ENCODE data around the gene TGM1.
A peak's percentile ranks its signal among the peaks of the same experiment; 100 is the strongest.

The TGM1 gene

GRCh38 chr14:24262821-24263733 is at the start of gene TGM1:
Gene TGM1 (minus strand): TSS chr14:24263177. CDS start chr14:24262352, 825 bp downstream.
- DNase-seq (ENCODE audit: low read depth): no peak
- TF ChIP-seq, protein P1, sequence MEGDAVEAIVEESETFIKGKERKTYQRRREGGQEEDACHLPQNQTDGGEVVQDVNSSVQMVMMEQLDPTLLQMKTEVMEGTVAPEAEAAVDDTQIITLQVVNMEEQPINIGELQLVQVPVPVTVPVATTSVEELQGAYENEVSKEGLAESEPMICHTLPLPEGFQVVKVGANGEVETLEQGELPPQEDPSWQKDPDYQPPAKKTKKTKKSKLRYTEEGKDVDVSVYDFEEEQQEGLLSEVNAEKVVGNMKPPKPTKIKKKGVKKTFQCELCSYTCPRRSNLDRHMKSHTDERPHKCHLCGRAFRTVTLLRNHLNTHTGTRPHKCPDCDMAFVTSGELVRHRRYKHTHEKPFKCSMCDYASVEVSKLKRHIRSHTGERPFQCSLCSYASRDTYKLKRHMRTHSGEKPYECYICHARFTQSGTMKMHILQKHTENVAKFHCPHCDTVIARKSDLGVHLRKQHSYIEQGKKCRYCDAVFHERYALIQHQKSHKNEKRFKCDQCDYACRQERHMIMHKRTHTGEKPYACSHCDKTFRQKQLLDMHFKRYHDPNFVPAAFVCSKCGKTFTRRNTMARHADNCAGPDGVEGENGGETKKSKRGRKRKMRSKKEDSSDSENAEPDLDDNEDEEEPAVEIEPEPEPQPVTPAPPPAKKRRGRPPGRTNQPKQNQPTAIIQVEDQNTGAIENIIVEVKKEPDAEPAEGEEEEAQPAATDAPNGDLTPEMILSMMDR (IDR thresholded peaks at IDR 0.05; ENCODE audit: control insufficient read depth, insufficient read depth, low read depth, low read length, missing control alignments): no peak
- H3K4me3 ChIP-seq (ENCODE audit: control insufficient read depth, low read depth, low read length): no peak within 1 kb of the TSS

DNA sequence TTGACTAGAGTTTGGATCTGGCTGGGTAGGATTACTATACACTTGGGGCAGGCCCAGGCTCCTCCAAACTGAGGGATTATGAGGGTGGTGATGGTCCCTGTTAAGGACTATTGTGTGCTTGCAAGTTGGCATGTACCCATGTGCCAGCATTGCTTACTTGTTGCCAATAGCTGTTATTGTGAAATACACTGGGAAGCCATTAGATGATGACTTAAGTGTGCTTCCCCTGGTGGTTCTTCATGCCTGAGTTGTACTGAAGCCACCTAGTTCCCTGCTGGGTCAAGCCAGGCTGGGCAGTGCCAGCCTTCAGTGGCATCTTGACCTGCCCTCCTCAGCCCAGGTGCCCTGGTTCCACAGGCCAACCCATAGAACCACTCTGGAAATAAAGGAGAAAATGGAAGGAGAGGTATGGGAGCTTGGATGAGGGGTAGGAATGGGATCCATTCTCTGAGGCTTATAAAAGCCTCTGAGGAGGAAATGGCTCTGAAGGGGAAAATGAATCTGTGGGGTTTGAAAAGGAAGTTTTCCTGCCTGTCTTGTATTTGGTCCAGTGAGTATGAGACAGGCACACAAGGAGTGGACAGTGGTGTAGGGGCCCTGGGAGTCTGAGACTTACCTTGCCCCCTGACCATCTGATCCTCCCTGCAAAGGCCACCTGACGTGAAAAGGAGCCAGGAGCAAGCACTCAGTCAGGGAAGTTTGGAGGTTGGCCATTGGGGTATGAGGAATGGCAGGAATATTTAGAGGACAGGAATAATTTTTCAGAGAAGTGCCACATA is 49.0 kb upstream of the TGM1 start:
- H3K4me3 ChIP-seq (ENCODE audit: control insufficient read depth, low read depth, low read length): no peak overlapping the region
- TF ChIP-seq, protein P1 (IDR thresholded peaks at IDR 0.05; ENCODE audit: control insufficient read depth, insufficient read depth, low read depth, low read length, missing control alignments): no peak
- no peak for DNase-seq (ENCODE audit: low read depth)

- no peak within 1 kb of the TSS for H3K4me3 ChIP-seq (ENCODE audit: control insufficient read depth, low read depth, low read length)
- TF ChIP-seq, protein P1 (IDR thresholded peaks at IDR 0.05; ENCODE audit: control insufficient read depth, insufficient read depth, low read depth, low read length, missing control alignments): peak; percentile 18
- no peak for DNase-seq (ENCODE audit: low read depth)
Observed at GRCh38 chr14:24310646-24311604, 47.9 kb upstream of the TGM1 start, which contains the start of gene LTB4R. Gene LTB4R (plus strand): TSS chr14:24311502. CDS start chr14:24315652, 4,150 bp downstream.

DNA sequence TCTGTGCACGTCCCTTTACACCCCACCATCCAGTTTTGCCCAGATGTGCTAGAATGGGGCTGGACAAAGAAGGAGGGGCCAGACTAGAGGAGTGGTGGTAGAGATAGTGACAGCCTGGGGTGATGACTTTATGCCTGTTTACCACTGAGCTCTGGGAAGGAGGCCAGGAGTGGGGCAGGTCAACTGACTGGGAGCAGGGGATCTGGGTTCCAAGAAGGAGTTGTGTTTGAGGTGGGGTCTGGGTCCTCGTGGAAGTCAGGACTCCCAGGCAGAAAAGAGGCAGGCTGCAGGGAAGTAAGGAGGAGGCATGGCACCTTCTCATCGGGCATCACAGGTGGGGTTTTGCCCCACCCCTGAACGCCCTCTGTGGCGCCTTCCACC is 47.3 kb upstream of the TGM1 start:
- TF ChIP-seq, protein P1 (IDR thresholded peaks at IDR 0.05; ENCODE audit: control insufficient read depth, insufficient read depth, low read depth, low read length, missing control alignments): no peak
- no peak overlapping the region for H3K4me3 ChIP-seq (ENCODE audit: control insufficient read depth, low read depth, low read length)

DNA sequence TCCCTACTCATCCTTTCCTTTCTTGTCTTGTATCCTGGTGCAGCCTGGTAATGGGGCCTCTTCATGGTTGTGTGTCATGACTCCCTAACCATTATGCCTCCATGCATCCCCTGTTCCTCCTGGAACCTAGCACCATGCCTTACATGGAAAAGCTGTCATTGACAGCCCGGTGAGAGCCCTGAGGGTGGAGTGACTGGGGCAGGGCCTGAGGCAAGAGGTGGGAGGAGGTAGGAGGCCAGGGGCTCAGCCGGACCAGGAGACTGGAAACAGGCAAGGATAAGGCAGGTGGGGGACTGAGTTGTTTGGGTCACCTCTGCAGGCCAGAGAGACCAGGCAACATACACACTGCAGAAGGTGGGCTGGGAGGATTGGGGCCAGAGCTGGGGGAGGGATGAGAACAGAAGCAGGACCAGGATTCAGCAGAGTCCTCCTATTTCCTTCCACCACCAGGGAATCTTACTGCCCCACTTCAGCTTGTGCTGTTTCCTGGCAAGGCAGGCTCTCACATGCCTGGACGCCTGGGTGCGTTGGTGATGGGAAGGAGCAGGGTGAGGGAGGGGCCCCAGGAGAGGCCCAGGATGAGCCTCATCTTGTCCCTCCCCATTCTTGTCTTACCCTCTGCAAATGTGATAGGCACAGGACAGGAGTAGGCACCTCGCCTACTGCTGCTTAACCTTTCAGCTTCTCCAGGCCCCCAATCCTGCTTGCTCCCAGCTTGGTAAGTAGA is 46.7 kb upstream of the TGM1 start, which contains the start of gene LTB4R2:
LTB4R2 (plus strand) TSS at position 603 of the 727 bp plus-strand sequence. CDS start 525 bp downstream, outside the sequence.
- no peak for DNase-seq (ENCODE audit: low read depth)
- TF ChIP-seq, protein P1 (IDR thresholded peaks at IDR 0.05; ENCODE audit: control insufficient read depth, insufficient read depth, low read depth, low read length, missing control alignments): no peak
- no peak within 1 kb of the TSS for H3K4me3 ChIP-seq (ENCODE audit: control insufficient read depth, low read depth, low read length)

More for the DNA sequence above, 47.3 kb upstream of the TGM1 start:
- no peak for DNase-seq (ENCODE audit: low read depth)

All from AG09309 (cell line).